Measurements from ENCODE around the gene ARL4C. TPM values are rescaled to one million over a fixed set of nuclear protein-coding genes. Genes with fewer than 3 reads are reported as not detected.

ARL4C gene
- total and polyA plus RNA-seq, 2 experiments from 2014 or later = 15.9 to 30.0 TPM

DNA sequence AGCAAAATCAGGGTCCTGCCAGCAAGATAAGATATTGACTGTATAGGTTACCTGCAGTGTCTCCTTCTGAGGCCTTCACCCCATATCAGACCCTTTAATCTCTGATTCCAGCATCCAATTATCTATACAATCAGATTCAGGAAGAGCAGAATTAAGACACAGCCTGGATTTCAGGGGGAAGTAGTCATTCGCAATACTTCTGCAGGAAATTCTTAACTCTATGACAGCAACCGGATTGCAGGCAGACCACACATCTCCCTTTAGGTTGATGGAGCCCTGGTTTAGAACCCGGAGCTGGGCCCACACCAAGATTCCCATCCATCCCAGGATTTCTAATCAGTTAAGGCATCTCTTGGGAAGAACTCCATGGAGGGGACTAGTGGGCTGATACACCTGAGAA, 9.5 kb downstream of the ARL4C start:
- TF ChIP-seq, protein P1, sequence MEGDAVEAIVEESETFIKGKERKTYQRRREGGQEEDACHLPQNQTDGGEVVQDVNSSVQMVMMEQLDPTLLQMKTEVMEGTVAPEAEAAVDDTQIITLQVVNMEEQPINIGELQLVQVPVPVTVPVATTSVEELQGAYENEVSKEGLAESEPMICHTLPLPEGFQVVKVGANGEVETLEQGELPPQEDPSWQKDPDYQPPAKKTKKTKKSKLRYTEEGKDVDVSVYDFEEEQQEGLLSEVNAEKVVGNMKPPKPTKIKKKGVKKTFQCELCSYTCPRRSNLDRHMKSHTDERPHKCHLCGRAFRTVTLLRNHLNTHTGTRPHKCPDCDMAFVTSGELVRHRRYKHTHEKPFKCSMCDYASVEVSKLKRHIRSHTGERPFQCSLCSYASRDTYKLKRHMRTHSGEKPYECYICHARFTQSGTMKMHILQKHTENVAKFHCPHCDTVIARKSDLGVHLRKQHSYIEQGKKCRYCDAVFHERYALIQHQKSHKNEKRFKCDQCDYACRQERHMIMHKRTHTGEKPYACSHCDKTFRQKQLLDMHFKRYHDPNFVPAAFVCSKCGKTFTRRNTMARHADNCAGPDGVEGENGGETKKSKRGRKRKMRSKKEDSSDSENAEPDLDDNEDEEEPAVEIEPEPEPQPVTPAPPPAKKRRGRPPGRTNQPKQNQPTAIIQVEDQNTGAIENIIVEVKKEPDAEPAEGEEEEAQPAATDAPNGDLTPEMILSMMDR (IDR thresholded peaks at IDR 0.05; ENCODE audit: poor library complexity) = no peak
- no peak for TF ChIP-seq EZH2phosphoT487 (IDR thresholded peaks at IDR 0.05; ENCODE audit: low read depth, severe bottlenecking, unreplicated experiment)
- TF ChIP-seq EZH2 (IDR thresholded peaks at IDR 0.05; ENCODE audit: borderline replicate concordance) = no peak

DNA sequence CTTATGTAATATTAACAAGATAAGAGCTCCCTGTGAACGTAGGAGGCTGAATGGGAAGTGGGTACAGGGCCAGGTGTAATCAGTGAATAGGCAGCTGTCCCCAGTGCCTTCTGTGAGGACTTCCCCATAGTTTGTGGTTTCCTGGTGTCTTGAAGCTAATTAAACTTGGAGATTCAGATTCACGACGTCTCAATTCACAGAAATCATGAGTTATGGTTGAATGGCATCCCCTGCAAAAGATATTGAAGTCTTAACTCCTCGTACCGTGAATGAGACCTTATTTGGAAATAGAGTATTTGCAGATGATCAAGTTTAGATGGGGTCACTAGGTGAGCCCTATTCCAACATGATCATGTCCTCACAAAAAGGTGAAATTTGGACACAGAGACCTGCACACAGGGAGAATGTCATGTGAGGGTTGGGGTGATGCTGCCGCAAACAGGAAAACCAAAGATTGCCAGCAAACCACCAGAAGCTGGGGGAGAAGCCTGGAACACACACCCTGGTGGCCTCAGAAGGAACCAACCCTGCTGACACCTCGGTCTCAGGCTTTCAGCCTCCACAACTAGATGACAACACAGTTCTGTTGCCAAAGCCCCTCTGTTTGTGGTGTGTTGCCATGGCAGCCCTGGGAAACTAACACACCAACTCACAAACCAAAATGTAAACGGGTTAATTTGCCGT, 13.2 kb downstream of the ARL4C start:
- H4K20me1 ChIP-seq (ENCODE audit: insufficient read depth, poor library complexity, severe bottlenecking) = no peaks in the 10 kb centered on the region

More for the DNA sequence above, 9.5 kb downstream of the ARL4C start:
- H3K79me2 ChIP-seq = peaks cover 19% of the 10 kb centered on the region
- no peak overlapping the region for H2AFZ ChIP-seq
- no peaks in the 10 kb centered on the region for H4K20me1 ChIP-seq (ENCODE audit: insufficient read depth, poor library complexity, severe bottlenecking)
- 94% methylated on average over 3 of the region's 3 CpGs for WGBS (ENCODE audit: low lambda C conversion rate, missing lambda C conversion rate)
- DNase-seq (ENCODE audit: low spot score) = no peak
- no peaks in the 10 kb centered on the region for H3K9me2 ChIP-seq (replicated peaks; ENCODE audit: insufficient read depth)
- no peaks in the 10 kb centered on the region for H3K4me1 ChIP-seq (ENCODE audit: insufficient read depth)
- no peak overlapping the region for H3K4me2 ChIP-seq
- H3K4me3 ChIP-seq = no peak overlapping the region
- H3K36me3 ChIP-seq (replicated peaks; ENCODE audit: insufficient read depth, low read depth) = no peaks in the 10 kb centered on the region
- H3K27ac ChIP-seq = no peak overlapping the region
- H3K9me3 ChIP-seq (ENCODE audit: low read depth) = no peaks in the 10 kb centered on the region
- H3K27me3 ChIP-seq = no peaks in the 10 kb centered on the region

DNA sequence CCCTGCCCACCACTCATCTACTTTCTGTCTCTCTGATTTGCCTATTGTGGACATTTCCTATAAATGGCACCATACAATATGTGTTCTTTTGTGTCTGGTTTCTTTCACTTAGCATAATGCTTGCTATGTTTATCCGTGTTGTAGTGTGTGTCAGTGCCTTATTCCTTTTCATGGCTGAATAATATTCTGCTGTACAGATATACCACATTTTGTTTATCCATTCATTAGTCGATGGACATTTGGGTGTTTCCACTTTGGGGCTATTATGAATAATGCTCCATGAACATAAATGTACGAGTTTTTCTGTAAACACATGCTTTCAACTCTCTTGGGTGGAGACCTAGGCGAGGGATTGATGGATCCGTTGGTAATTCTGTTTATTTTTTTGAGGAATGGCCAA, 15.6 kb downstream of the ARL4C start:
- DNase-seq (ENCODE audit: low spot score) = no peak
- H3K4me3 ChIP-seq = no peak overlapping the region
- H3K27me3 ChIP-seq = no peaks in the 10 kb centered on the region
- H4K20me1 ChIP-seq (ENCODE audit: insufficient read depth, poor library complexity, severe bottlenecking) = no peaks in the 10 kb centered on the region
- H2AFZ ChIP-seq = no peak overlapping the region
- no peaks in the 10 kb centered on the region for H3K79me2 ChIP-seq
- no peak overlapping the region for H3K27ac ChIP-seq
- TF ChIP-seq EZH2phosphoT487 (IDR thresholded peaks at IDR 0.05; ENCODE audit: low read depth, severe bottlenecking, unreplicated experiment) = no peak
- TF ChIP-seq, protein P1 (IDR thresholded peaks at IDR 0.05; ENCODE audit: poor library complexity) = no peak
- no peak for TF ChIP-seq EZH2 (IDR thresholded peaks at IDR 0.05; ENCODE audit: borderline replicate concordance)
- H3K36me3 ChIP-seq (replicated peaks; ENCODE audit: insufficient read depth, low read depth) = no peaks in the 10 kb centered on the region
- 91% methylated on average over 5 of the region's 5 CpGs for WGBS (ENCODE audit: low lambda C conversion rate, missing lambda C conversion rate)
- no peaks in the 10 kb centered on the region for H3K9me3 ChIP-seq (ENCODE audit: low read depth)
- H3K9me2 ChIP-seq (replicated peaks; ENCODE audit: insufficient read depth) = no peaks in the 10 kb centered on the region
- no peak overlapping the region for H3K4me2 ChIP-seq
- H3K4me1 ChIP-seq (ENCODE audit: insufficient read depth) = no peaks in the 10 kb centered on the region

More for the DNA sequence above, 13.2 kb downstream of the ARL4C start:
- H3K4me1 ChIP-seq (ENCODE audit: insufficient read depth) = no peaks in the 10 kb centered on the region
- no peaks in the 10 kb centered on the region for H3K9me3 ChIP-seq (ENCODE audit: low read depth)
- no peak overlapping the region for H3K4me3 ChIP-seq
- no peaks in the 10 kb centered on the region for H3K36me3 ChIP-seq (replicated peaks; ENCODE audit: insufficient read depth, low read depth)
- no peak overlapping the region for H3K4me2 ChIP-seq
- no peaks in the 10 kb centered on the region for H3K27me3 ChIP-seq
- H3K9me2 ChIP-seq (replicated peaks; ENCODE audit: insufficient read depth) = no peaks in the 10 kb centered on the region
- no peak overlapping the region for H3K27ac ChIP-seq
- no peak overlapping the region for H2AFZ ChIP-seq
- H3K79me2 ChIP-seq = no peaks in the 10 kb centered on the region
- TF ChIP-seq EZH2 (IDR thresholded peaks at IDR 0.05; ENCODE audit: borderline replicate concordance) = no peak
- no peak for TF ChIP-seq EZH2phosphoT487 (IDR thresholded peaks at IDR 0.05; ENCODE audit: low read depth, severe bottlenecking, unreplicated experiment)
- TF ChIP-seq, protein P1 (IDR thresholded peaks at IDR 0.05; ENCODE audit: poor library complexity) = no peak
- WGBS (ENCODE audit: low lambda C conversion rate, missing lambda C conversion rate) = 86% methylated on average over 9 of the region's 9 CpGs
- DNase-seq (ENCODE audit: low spot score) = no peak

All from hepatocyte (in vitro differentiated cells).